Activated T-helper 1 cell treated with anti-CD3 and anti-CD28 coated beads, Interleukin-2, amount 50 U/mL, for 16 hours (primary cell): Measurements from ENCODE around the gene FMN1.
"Not testable (repeated sequence)": the region's sequence is repeated elsewhere in the genome, so short reads cannot be mapped to it uniquely, and the experiment has no call there.

ENCODE experiments used
- DNase-seq, 2 donors: peaks; one replicate each; pipeline ENCODE4 v3.0.0-alpha.2; 2020; ENCODE audit warnings: low read depth in 1 of 2, low spot score in 1 of 2

FMN1 gene

GRCh38 chr15:33095641-33096040, 98.9 kb downstream of the FMN1 start:
- DNase-seq = no peak

- no peak for DNase-seq
Measured at GRCh38 chr15:33094336-33094735, 100.2 kb downstream of the FMN1 start.

GRCh38 chr15:33093222-33093621, 101.3 kb downstream of the FMN1 start:
- DNase-seq = no peak

- DNase-seq = no peak
Measured at GRCh38 chr15:33091983-33092693, 102.4 kb downstream of the FMN1 start.

- DNase-seq = no peak
Measured at GRCh38 chr15:33089878-33090757, 104.4 kb downstream of the FMN1 start.

- no peak for DNase-seq
Measured at GRCh38 chr15:33089165-33089877, 105.2 kb downstream of the FMN1 start.

- DNase-seq = no peak
Measured at GRCh38 chr15:33086500-33087121, 107.9 kb downstream of the FMN1 start.

- DNase-seq = no peak
Measured at GRCh38 chr15:33084661-33085060, 109.9 kb downstream of the FMN1 start.

GRCh38 chr15:33083232-33084081, 111.1 kb downstream of the FMN1 start:
- no peak for DNase-seq

- no peak for DNase-seq
Measured at GRCh38 chr15:33080006-33080405, 114.5 kb downstream of the FMN1 start.

GRCh38 chr15:33078607-33079006, 115.9 kb downstream of the FMN1 start:
- no peak for DNase-seq

GRCh38 chr15:33076937-33077336, 117.6 kb downstream of the FMN1 start:
- no peak for DNase-seq

GRCh38 chr15:33074942-33075341, 119.6 kb downstream of the FMN1 start:
- DNase-seq = no peak

- no peak for DNase-seq
Measured at GRCh38 chr15:33074212-33074611, 120.3 kb downstream of the FMN1 start.

GRCh38 chr15:33071451-33071850, 123.1 kb downstream of the FMN1 start:
- no peak for DNase-seq

GRCh38 chr15:33069903-33070302, 124.6 kb downstream of the FMN1 start:
- DNase-seq = not testable (repeated sequence)

- no peak for DNase-seq
Measured at GRCh38 chr15:33069161-33069560, 125.4 kb downstream of the FMN1 start.

GRCh38 chr15:33068511-33068990, 126.0 kb downstream of the FMN1 start:
- DNase-seq = no peak

- DNase-seq = no peak
Measured at GRCh38 chr15:33068007-33068481, 126.5 kb downstream of the FMN1 start.

- DNase-seq = no peak
Measured at GRCh38 chr15:33067456-33067855, 127.1 kb downstream of the FMN1 start.
